Measurements from ENCODE around the gene KCNIP1. TPM values are rescaled to one million over a fixed set of nuclear protein-coding genes. Genes with fewer than 3 reads are reported as not detected.

KCNIP1 gene
- total and polyA plus RNA-seq, 4 donors, result 0.13 to 1.8 (median 0.72) TPM

DNA sequence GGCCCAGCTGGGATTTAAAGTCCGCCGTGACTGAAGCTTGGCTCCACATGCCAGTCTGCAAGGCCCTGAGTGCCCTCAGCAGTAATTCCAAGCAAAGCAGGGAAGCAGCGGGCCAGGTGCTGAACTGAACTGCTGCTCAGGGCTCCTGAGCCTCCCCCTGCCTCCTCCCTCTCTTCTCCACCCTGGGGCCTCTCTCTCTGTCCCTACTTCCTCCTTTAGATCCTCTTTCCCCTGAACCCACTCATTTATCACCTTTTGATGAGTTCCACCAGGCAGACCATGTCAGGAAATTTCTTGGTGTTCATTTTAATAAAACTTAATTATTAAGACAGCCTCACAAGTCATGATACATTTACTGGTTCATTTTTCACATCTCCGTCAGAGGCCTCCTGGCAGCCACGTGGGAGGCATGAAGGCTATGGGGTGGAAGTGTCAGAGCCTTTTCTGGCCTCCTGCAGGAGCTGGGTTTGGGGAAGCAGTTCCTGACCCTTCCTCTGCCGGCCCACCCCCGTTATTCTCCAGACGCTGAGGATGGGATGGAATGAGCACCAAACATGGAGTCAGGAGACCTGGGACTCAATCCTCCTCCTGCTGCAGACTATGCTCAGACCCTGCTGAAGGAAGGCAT lies 32.2 kb upstream of the KCNIP1 start:
- ATAC-seq (ENCODE audit: insufficient read depth, low FRiP score) (no peak), DNase-seq (no peak)
- H3K27ac ChIP-seq (ENCODE audit: low read depth in 1 of 2, low read length in 1 of 2), result no peak overlapping the region
- no peaks in the 10 kb centered on the region for H3K4me1 ChIP-seq (ENCODE audit: control insufficient read depth in 5 of 5, insufficient read depth in 5 of 5, low read length in 5 of 5)
- H3K27me3 ChIP-seq (ENCODE audit: control insufficient read depth in 3 of 3, insufficient read depth in 3 of 3, low read length in 2 of 3), result no peaks in the 10 kb centered on the region
- H3K9ac ChIP-seq (ENCODE audit: insufficient read depth in 1 of 2, low read length in 2 of 2), result no peak overlapping the region
- TF ChIP-seq, protein P1, sequence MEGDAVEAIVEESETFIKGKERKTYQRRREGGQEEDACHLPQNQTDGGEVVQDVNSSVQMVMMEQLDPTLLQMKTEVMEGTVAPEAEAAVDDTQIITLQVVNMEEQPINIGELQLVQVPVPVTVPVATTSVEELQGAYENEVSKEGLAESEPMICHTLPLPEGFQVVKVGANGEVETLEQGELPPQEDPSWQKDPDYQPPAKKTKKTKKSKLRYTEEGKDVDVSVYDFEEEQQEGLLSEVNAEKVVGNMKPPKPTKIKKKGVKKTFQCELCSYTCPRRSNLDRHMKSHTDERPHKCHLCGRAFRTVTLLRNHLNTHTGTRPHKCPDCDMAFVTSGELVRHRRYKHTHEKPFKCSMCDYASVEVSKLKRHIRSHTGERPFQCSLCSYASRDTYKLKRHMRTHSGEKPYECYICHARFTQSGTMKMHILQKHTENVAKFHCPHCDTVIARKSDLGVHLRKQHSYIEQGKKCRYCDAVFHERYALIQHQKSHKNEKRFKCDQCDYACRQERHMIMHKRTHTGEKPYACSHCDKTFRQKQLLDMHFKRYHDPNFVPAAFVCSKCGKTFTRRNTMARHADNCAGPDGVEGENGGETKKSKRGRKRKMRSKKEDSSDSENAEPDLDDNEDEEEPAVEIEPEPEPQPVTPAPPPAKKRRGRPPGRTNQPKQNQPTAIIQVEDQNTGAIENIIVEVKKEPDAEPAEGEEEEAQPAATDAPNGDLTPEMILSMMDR (IDR thresholded peaks at IDR 0.05; ENCODE audit: control extremely low read depth, extremely low read depth), result no peak
- H3K4me3 ChIP-seq, result no peak overlapping the region
- 60 to 69% methylated on average over 8 of the region's 8 CpGs for WGBS, 2 donors
- H3K9me3 ChIP-seq (ENCODE audit: control insufficient read depth in 4 of 4, insufficient read depth in 3 of 4, low read length in 3 of 4), result peaks cover 0 to 3% (median 0%) of the 10 kb centered on the region in 4 donors
- H3K36me3 ChIP-seq (ENCODE audit: control insufficient read depth in 4 of 4, insufficient read depth in 4 of 4, low read length in 4 of 4), result no peaks in the 10 kb centered on the region

DNA sequence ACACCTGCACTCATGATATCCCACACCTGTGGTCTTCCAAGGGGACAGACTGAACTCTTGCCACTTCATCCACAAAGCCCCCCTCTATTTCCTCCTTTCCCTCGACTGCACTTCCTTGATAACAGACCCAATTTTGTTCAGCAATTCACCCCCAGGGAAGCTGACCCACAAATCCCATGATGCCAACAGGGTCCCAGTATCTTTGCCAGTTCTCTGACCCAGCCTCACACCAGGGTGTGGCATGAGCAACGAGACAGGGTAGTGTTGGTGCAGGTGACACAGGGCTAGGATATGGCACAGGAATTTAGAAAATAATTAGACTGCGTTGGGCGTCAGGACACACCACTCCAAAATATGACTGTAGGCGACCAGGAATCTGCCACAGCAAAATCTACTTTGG lies 30.2 kb upstream of the KCNIP1 start:
- Histone ChIP-seq H3K9ac (ENCODE audit: insufficient read depth in 1 of 2, low read length in 2 of 2) (no peak overlapping the region), H3K27me3 (ENCODE audit: control insufficient read depth in 3 of 3, insufficient read depth in 3 of 3, low read length in 2 of 3) (no peaks in the 10 kb centered on the region), H3K27ac (ENCODE audit: low read depth in 1 of 2, low read length in 1 of 2) (no peak overlapping the region), H3K9me3 (ENCODE audit: control insufficient read depth in 4 of 4, insufficient read depth in 3 of 4, low read length in 3 of 4) (peaks cover 0 to 4% (median 0%) of the 10 kb centered on the region in 4 donors), H3K4me1 (ENCODE audit: control insufficient read depth in 5 of 5, insufficient read depth in 5 of 5, low read length in 5 of 5) (no peaks in the 10 kb centered on the region), H3K36me3 (ENCODE audit: control insufficient read depth in 4 of 4, insufficient read depth in 4 of 4, low read length in 4 of 4) (no peaks in the 10 kb centered on the region), H3K4me3 (no peak overlapping the region)
- WGBS, 2 donors, result 64 to 67% methylated on average over 5 of the region's 5 CpGs
- no peak for DNase-seq
- ATAC-seq (ENCODE audit: insufficient read depth, low FRiP score), result no peak
- TF ChIP-seq, protein P1 (IDR thresholded peaks at IDR 0.05; ENCODE audit: control extremely low read depth, extremely low read depth), result no peak

DNA sequence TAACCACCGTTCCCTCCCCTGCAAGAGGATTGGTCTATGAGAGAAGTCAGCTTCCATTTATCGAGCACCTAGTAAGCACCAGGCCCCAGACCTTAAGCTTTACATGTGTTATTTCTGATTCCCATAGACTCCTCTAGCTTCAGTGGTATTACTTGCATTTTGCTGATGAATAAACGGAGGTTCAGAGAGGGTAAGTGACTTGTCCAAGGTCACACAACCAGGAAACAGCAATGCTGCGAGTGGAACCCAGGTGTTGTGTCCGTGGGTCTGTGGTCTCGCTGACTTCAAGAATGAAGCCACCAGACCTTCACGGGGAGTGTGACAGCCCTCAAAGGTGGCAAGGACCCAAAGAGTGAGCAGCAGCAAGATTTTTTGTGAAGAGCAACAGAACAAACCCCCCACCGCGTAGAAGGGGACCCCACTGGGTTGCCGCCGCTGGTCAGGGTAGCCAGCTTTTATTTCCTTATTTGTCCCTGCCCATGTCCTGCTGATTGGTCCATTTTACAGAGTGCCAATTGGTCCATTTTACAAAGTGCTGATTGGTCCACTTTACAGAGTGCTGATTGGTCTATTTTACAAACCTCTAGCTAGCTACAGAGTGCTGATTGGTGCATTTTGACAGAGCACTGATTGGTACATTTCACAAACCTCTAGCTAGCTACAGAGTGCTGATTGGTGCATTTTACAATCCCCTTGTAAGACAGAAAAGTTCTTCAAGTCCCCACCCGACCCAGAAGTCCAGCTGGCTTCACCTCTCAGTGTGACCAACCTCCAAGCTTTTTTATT lies 29.1 kb upstream of the KCNIP1 start:
- WGBS, 2 donors, result 91 to 94% methylated on average over 12 of the region's 12 CpGs
- Histone ChIP-seq H3K27me3 (ENCODE audit: control insufficient read depth in 3 of 3, insufficient read depth in 3 of 3, low read length in 2 of 3) (no peaks in the 10 kb centered on the region), H3K4me3 (no peak overlapping the region), H3K4me1 (ENCODE audit: control insufficient read depth in 5 of 5, insufficient read depth in 5 of 5, low read length in 5 of 5) (no peaks in the 10 kb centered on the region), H3K9ac (ENCODE audit: insufficient read depth in 1 of 2, low read length in 2 of 2) (no peak overlapping the region), H3K36me3 (ENCODE audit: control insufficient read depth in 4 of 4, insufficient read depth in 4 of 4, low read length in 4 of 4) (no peaks in the 10 kb centered on the region), H3K9me3 (ENCODE audit: control insufficient read depth in 4 of 4, insufficient read depth in 3 of 4, low read length in 3 of 4) (peaks cover 0 to 4% (median 0%) of the 10 kb centered on the region in 4 donors), H3K27ac (ENCODE audit: low read depth in 1 of 2, low read length in 1 of 2) (no peak overlapping the region)
- ATAC-seq (ENCODE audit: insufficient read depth, low FRiP score) (no peak), DNase-seq (no peak)
- TF ChIP-seq, protein P1 (IDR thresholded peaks at IDR 0.05; ENCODE audit: control extremely low read depth, extremely low read depth), result no peak

All from lung (tissue), 12 donors.